CD8-positive, alpha-beta memory T cell (primary cell): ENCODE measurements around the gene PTCH1. TPM values are rescaled to one million over a fixed set of nuclear protein-coding genes. Genes with fewer than 3 reads are reported as not detected.
A peak's percentile ranks its signal among the peaks of the same experiment; 100 is the strongest.

ENCODE experiments used
- CTCF ChIA-PET: fragments of 350-600 bp; sonication (Branson Sonifier 250); formaldehyde crosslinking; loops from one replicate; lab custom pipeline; 2021; ENCODE audit warnings: antibody characterized with exemption; lab: Charles Lee
- POLR2A ChIA-PET: fragments of 350-600 bp; sonication (Branson Sonifier 250); formaldehyde crosslinking; loops from one replicate; lab custom pipeline; 2021; ENCODE audit warnings: antibody characterized with exemption; lab: Charles Lee
- DNase-seq, 5 donors: peaks; one replicate each; pipeline versions ENCODE4 v3.0.0 to v3.0.0-alpha.2; 2020 to 2022; ENCODE audit warnings: mixed read lengths in 1 of 5
- H3K27ac ChIP-seq: one replicate; pipeline ENCODE4 v1.7.0; 2013; ENCODE audit warnings: low read depth, mild to moderate bottlenecking, low read length, moderate library complexity
- H3K27me3 ChIP-seq: 2 replicates; pipeline ENCODE4 v1.7.0; 2013; ENCODE audit warnings: low read length, mild to moderate bottlenecking; ENCODE audit not compliant: insufficient read depth, poor library complexity, severe bottlenecking
- H3K36me3 ChIP-seq: 2 replicates; pipeline ENCODE4 v1.7.0; 2013; ENCODE audit warnings: mild to moderate bottlenecking, low read length, moderate library complexity; ENCODE audit not compliant: insufficient read depth
- H3K4me1 ChIP-seq: 2 replicates; pipeline ENCODE4 v1.7.0; 2013; ENCODE audit warnings: mild to moderate bottlenecking, low read length, moderate library complexity; ENCODE audit not compliant: insufficient read depth
- H3K4me3 ChIP-seq: 2 replicates; pipeline ENCODE4 v1.7.0; 2013; ENCODE audit warnings: mild to moderate bottlenecking, low read length
- H3K9me3 ChIP-seq: 2 replicates; pipeline ENCODE4 v1.7.0; 2013; ENCODE audit warnings: mild to moderate bottlenecking, low read length
- H3K27ac Mint-ChIP-seq, 8 donors: one replicate each; pipeline ENCODE4 v1.8.0; 2020 to 2021; ENCODE audit warnings: mixed read lengths in 8 of 8, mild to moderate bottlenecking in 6 of 8, inconsistent platforms in 3 of 8, moderate library complexity in 3 of 8
- H3K27me3 Mint-ChIP-seq, 2 donors: one replicate each; pipeline ENCODE4 v1.8.0; 2020 to 2021; ENCODE audit warnings: mixed read lengths in 2 of 2, mild to moderate bottlenecking in 1 of 2, moderate library complexity in 1 of 2
- H3K36me3 Mint-ChIP-seq, 3 donors: one replicate each; pipeline ENCODE4 v1.8.0; 2020 to 2021; ENCODE audit warnings: mixed read lengths in 3 of 3, inconsistent platforms in 1 of 3, mild to moderate bottlenecking in 1 of 3
- H3K4me1 Mint-ChIP-seq, 3 donors: one replicate each; pipeline ENCODE4 v1.8.0; 2020 to 2021; ENCODE audit warnings: mixed read lengths in 3 of 3, inconsistent platforms in 1 of 3, mild to moderate bottlenecking in 1 of 3
- H3K4me3 Mint-ChIP-seq, 7 donors: one replicate each; pipeline ENCODE4 v1.8.0; 2020 to 2021; ENCODE audit warnings: mixed read lengths in 7 of 7, mild to moderate bottlenecking in 6 of 7, moderate library complexity in 4 of 7, inconsistent platforms in 2 of 7
- H3K9me3 Mint-ChIP-seq, 5 donors: one replicate each; pipeline ENCODE4 v1.8.0; 2020 to 2022; ENCODE audit warnings: mixed read lengths in 5 of 5, mild to moderate bottlenecking in 3 of 5, moderate library complexity in 2 of 5, inconsistent platforms in 1 of 5
- polyA plus RNA-seq: library from polyadenylated mRNA; unstranded; fragments of 300-500 nt; fragmentation: Illumina TruSeq; gene quantifications from one replicate; pipeline ENCODE4 v1.2.3, GENCODE V29; 2021
- total RNA-seq, 2 experiments: library from RNA; stranded (reverse); gene quantifications; one replicate each; pipeline ENCODE4 v1.2.3, GENCODE V29; 2021

PTCH1 gene
- total and polyA plus RNA-seq, 3 experiments from 2014 or later: 7.1 to 23.3 (median 7.9) TPM

DNA sequence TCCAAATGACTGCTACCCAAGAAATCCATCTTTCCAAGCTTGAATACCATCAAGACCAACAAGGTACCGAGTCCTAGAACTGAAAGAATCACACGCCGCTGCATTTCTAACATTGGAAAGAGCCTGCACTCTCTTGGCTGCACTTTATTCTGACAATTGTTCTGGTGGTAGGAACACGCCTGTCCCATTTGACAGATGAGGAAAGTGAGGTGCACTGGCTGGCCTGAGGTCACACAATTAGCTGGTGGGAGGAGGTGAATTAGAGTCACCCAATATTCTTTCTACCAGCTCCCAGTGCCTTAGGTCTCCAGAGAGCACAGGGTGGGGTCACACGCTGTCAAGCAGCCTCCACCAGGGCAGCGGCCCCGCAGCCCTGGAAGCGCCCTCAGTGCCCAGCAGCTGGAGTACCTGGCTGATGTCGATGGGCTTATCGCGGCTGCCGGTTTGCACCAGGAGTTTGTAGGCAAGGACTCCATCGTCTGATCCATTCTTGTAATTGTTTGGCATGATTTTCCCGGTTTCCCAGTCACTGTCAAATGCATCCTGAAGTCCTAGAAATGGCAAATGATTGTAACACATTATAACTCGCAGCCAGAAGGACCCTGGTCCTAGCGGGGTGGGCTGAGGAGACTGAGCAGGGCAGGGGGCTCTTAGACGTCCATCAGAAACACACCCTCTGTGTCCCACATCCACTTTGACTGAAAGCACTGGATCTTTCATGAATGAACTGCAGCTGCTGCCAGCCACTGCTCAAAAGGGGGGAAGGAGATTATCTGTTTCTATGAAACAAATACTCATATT, 55.1 kb downstream of the PTCH1 start:
- H3K36me3 ChIP-seq: peaks cover 25% of the 10 kb centered on the region
- DNase-seq: no peak
- H3K27ac ChIP-seq: no peak overlapping the region
- peak overlapping the region; percentile 59 for H3K4me3 ChIP-seq
- CTCF ChIA-PET: interaction anchor here (1.0 to 1.6 kb wide), 4 partner anchors 25 to 865 kb away, joined by 3 to 4 read pairs (median 3); no protein-coding TSS in a partner anchor
- Mint-ChIP-seq H3K4me1 (peaks cover 39 to 49% (median 45%) of the 10 kb centered on the region in 3 donors), H3K27ac (peak overlapping the region in 6 of 8 donors; percentile 13 to 96 (median 73)), H3K36me3 (peaks cover 15 to 69% (median 21%) of the 10 kb centered on the region in 3 donors), H3K9me3 (no peaks in the 10 kb centered on the region), H3K27me3 (peaks cover 0 to 6% of the 10 kb centered on the region in 2 donors), H3K4me3 (peak overlapping the region in 6 of 7 donors; percentile 77 to 94 (median 84))
- peaks cover 29% of the 10 kb centered on the region for H3K4me1 ChIP-seq
- H3K9me3 ChIP-seq: no peaks in the 10 kb centered on the region
- no peaks in the 10 kb centered on the region for H3K27me3 ChIP-seq
- POLR2A ChIA-PET: interaction anchor here (0.6 to 1.4 kb wide), 2 partner anchors 46 to 143 kb away, joined by 6 read pairs; no protein-coding TSS in a partner anchor

DNA sequence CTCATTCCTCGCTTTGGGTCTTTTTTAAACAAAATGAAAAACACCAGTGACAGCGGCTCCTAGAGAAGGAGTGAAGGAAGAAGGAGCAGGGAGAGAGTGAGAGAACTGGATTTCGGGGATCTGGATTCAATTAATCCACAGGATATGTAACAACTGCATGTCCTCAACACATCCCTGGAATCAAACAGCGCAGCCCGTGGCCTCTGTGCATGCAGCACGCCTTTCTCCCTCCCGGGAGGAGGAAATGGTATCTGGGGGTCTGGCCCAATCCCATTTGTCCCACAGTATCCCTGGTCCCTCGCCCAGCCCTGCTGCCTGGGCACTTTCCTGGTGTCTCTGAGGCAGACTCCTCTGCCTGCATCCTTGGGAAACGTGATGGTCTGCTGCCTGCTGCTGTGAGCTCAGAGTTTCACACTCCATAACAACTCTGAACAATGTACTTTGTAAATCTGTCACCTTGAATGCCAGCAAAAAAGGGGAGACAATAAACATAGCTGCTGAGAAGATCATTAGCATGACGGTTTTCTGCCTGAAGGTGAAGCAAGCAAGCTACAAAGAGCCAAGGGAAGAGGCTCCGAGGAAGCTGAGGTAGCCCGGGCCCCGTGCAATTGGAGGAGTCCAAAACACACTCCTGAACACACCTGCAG, 56.1 kb downstream of the PTCH1 start:
- Histone ChIP-seq H3K9me3 (no peaks in the 10 kb centered on the region), H3K27ac (no peak overlapping the region), H3K27me3 (no peaks in the 10 kb centered on the region), H3K4me3 (no peak overlapping the region), H3K4me1 (peaks cover 29% of the 10 kb centered on the region), H3K36me3 (peaks cover 28% of the 10 kb centered on the region)
- H3K27me3 Mint-ChIP-seq: peaks cover 0 to 6% of the 10 kb centered on the region in 2 donors
- POLR2A ChIA-PET: no interaction called here
- H3K36me3 Mint-ChIP-seq: peaks cover 11 to 72% (median 21%) of the 10 kb centered on the region in 3 donors
- H3K9me3 Mint-ChIP-seq: no peaks in the 10 kb centered on the region
- DNase-seq: no peak
- CTCF ChIA-PET: no interaction called here
- peak overlapping the region in 3 of 7 donors; percentile 19 to 54 (median 34) for H3K4me3 Mint-ChIP-seq
- H3K4me1 Mint-ChIP-seq: peaks cover 39 to 49% (median 45%) of the 10 kb centered on the region in 3 donors
- H3K27ac Mint-ChIP-seq: peak overlapping the region in 1 of 8 donors; percentile 75

DNA sequence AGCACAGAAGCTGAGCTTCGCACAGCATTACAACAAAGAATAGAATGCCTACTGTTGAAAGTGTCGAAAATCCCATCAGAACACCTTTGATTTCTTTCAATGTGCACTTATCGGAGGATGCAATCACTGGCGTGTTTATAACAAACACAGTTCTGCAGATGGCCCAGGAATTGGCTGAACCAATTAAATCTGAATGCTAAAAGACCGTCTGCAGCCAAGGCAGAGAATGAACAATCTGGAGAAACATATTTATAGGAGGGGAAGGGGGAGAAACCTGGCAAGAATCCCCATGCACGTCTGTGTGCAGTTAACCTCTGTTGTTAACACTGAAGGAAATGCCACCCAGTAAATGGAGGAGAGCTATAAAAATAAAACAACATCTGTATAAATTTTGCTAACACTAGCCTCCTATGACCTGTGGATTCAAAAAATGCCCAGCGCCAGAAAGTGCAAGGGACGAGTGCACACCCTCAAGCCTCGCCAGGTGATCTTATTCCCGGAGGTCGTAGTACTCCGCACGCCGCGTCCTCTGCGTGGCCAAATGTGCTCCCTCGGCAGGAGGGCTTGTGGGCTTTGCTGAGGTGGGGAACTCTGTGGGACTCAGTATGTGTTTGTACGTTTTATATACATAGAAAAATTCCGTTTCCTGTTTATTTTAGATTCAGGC, 56.8 kb downstream of the PTCH1 start:
- Histone ChIP-seq H3K4me3 (no peak overlapping the region), H3K27me3 (no peaks in the 10 kb centered on the region), H3K9me3 (no peaks in the 10 kb centered on the region), H3K4me1 (peaks cover 29% of the 10 kb centered on the region), H3K36me3 (peaks cover 28% of the 10 kb centered on the region), H3K27ac (no peak overlapping the region)
- no peak for DNase-seq
- Mint-ChIP-seq H3K4me3 (peak overlapping the region in 2 of 7 donors; percentile 34 to 49), H3K9me3 (no peaks in the 10 kb centered on the region), H3K27me3 (peaks cover 0 to 6% of the 10 kb centered on the region in 2 donors), H3K36me3 (peaks cover 11 to 72% (median 19%) of the 10 kb centered on the region in 3 donors), H3K27ac (peak overlapping the region in 1 of 8 donors; percentile 26), H3K4me1 (peaks cover 37 to 44% (median 40%) of the 10 kb centered on the region in 3 donors)
- ChIA-PET POLR2A (no interaction called here), CTCF (no interaction called here)

DNA sequence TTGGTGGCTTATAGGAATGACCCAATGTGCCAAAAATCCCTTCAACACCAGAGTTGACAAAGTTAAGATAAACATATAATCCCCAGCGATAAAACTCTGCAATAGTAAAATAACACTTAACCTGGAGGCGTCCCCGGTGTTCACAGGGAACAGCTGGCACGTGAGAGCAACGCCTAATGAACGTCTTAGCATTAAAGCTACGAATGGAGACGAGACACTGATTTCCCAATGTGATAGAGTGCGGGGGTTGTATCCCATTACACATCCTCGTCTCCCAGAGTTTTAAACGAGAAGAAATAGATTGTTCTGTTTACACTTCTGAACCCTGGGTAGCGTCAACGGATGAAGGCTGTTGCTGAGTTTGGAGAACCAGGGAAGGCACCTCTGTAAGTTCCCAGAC, 57.6 kb downstream of the PTCH1 start:
- CTCF ChIA-PET: no interaction called here
- H3K27me3 Mint-ChIP-seq: peaks cover 0 to 6% of the 10 kb centered on the region in 2 donors
- H3K36me3 ChIP-seq: peaks cover 28% of the 10 kb centered on the region
- H3K4me1 ChIP-seq: peaks cover 29% of the 10 kb centered on the region
- H3K27ac Mint-ChIP-seq: no peak overlapping the region
- no peak overlapping the region for H3K4me3 Mint-ChIP-seq
- H3K9me3 Mint-ChIP-seq: no peaks in the 10 kb centered on the region
- H3K36me3 Mint-ChIP-seq: peaks cover 11 to 75% (median 18%) of the 10 kb centered on the region in 3 donors
- POLR2A ChIA-PET: no interaction called here
- no peaks in the 10 kb centered on the region for H3K27me3 ChIP-seq
- no peaks in the 10 kb centered on the region for H3K9me3 ChIP-seq
- no peak overlapping the region for H3K4me3 ChIP-seq
- H3K4me1 Mint-ChIP-seq: peaks cover 33 to 36% (median 36%) of the 10 kb centered on the region in 3 donors
- DNase-seq: no peak
- H3K27ac ChIP-seq: no peak overlapping the region

DNA sequence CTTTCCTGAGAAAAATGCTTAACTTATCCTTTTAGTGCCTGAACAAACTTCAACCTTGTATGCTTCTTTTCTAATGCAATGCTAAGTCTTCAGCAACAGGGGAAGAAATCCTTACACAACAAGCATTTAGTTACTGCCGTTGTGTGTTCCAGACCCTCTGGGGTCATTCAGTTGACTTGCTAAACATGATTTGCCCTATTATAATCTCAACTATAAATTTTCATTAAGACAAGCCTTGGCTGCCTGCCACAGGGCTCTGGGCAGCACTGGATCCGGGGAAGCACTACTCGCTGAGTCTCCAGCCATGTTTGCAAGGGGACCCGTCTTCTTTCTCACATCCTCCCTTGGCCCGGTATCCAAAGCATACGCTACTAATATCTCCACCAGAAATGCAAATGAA, 58.1 kb downstream of the PTCH1 start:
- no peak for DNase-seq
- Histone ChIP-seq H3K36me3 (peaks cover 33% of the 10 kb centered on the region), H3K9me3 (no peaks in the 10 kb centered on the region), H3K4me3 (no peak overlapping the region), H3K27me3 (no peaks in the 10 kb centered on the region), H3K4me1 (peaks cover 24% of the 10 kb centered on the region), H3K27ac (no peak overlapping the region)
- ChIA-PET CTCF (no interaction called here), POLR2A (no interaction called here)
- H3K9me3 Mint-ChIP-seq: no peaks in the 10 kb centered on the region
- peaks cover 11 to 80% (median 22%) of the 10 kb centered on the region in 3 donors for H3K36me3 Mint-ChIP-seq
- peaks cover 0 to 6% of the 10 kb centered on the region in 2 donors for H3K27me3 Mint-ChIP-seq
- H3K4me3 Mint-ChIP-seq: peak overlapping the region in 1 of 7 donors; percentile 48
- H3K4me1 Mint-ChIP-seq: peaks cover 28 to 31% (median 31%) of the 10 kb centered on the region in 3 donors
- no peak overlapping the region for H3K27ac Mint-ChIP-seq

DNA sequence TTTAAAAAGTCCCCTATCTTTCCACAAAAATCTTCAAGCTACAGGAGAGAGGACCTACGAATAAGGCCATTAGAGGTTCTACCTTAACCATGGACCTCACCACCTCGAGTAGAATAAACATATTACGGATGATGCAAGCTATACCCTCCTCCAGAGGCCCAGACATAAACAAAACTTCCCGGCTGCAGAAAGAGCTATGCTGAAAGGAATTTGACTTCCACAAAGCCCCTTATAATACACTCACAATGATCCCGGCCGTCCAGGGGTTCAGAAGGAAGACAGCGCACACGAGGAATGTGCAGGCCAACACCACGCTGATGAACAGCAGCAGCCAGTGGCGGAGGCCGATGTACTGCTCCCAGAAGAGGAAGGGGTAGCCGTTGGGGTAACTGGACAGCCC, 59.0 kb downstream of the PTCH1 start:
- Histone ChIP-seq H3K4me1 (peaks cover 16% of the 10 kb centered on the region), H3K9me3 (no peaks in the 10 kb centered on the region), H3K27ac (no peak overlapping the region), H3K36me3 (peaks cover 36% of the 10 kb centered on the region), H3K27me3 (no peaks in the 10 kb centered on the region), H3K4me3 (no peak overlapping the region)
- H3K4me1 Mint-ChIP-seq: peaks cover 19 to 22% (median 22%) of the 10 kb centered on the region in 3 donors
- no peak for DNase-seq
- no peaks in the 10 kb centered on the region for H3K9me3 Mint-ChIP-seq
- CTCF ChIA-PET: no interaction called here
- H3K27me3 Mint-ChIP-seq: peaks cover 0 to 6% of the 10 kb centered on the region in 2 donors
- no peak overlapping the region for H3K4me3 Mint-ChIP-seq
- peaks cover 11 to 88% (median 23%) of the 10 kb centered on the region in 3 donors for H3K36me3 Mint-ChIP-seq
- no peak overlapping the region for H3K27ac Mint-ChIP-seq
- POLR2A ChIA-PET: interaction anchor here (0.6 kb wide), 1 partner anchor 10 kb away, joined by 8 read pairs; no protein-coding TSS in a partner anchor

DNA sequence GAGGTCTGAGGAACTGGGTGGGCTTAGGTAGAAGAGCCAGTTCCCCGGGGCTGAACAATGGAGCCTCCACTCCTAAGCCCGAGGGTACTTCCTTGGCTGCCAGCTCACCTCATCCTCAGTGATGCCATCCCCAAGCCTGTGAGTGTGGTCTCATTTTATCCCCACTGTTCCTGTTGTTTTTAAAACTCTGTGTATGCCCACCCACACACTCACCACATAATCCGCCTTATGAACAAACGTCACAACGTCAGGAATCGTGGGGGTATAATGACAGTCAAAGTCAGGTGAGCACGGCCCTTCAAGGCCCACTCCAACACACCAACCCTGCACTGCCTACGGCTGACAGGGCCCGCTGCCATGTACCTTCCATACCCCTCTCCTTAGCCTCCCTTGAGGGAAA, 61.1 kb downstream of the PTCH1 start:
- Mint-ChIP-seq H3K9me3 (no peaks in the 10 kb centered on the region), H3K36me3 (peaks cover 11 to 96% (median 28%) of the 10 kb centered on the region in 3 donors), H3K27ac (peak overlapping the region in 1 of 8 donors; percentile 47), H3K27me3 (peaks cover 0 to 2% of the 10 kb centered on the region in 2 donors), H3K4me3 (no peak overlapping the region), H3K4me1 (peaks cover under 1 to 6% (median 1%) of the 10 kb centered on the region in 3 donors)
- Histone ChIP-seq H3K9me3 (no peaks in the 10 kb centered on the region), H3K27me3 (no peaks in the 10 kb centered on the region), H3K4me3 (no peak overlapping the region), H3K4me1 (no peaks in the 10 kb centered on the region), H3K36me3 (peaks cover 27% of the 10 kb centered on the region), H3K27ac (no peak overlapping the region)
- no peak for DNase-seq
- ChIA-PET POLR2A (no interaction called here), CTCF (no interaction called here)
